MCF 10A (cell line): Measurements from ENCODE around the gene HPGD. TPM values are rescaled to one million over a fixed set of nuclear protein-coding genes. Genes with fewer than 3 reads are reported as not detected.

Experiments
- BruUV-seq: library from RNA; stranded (reverse); fragments of 400-500 nt; replicated peaks from 2 replicates; lab custom pipeline; 2021; lab: Mats Ljungman, UMichigan
- CTCF ChIA-PET: fragments of 300-600 bp; sonication (Branson Sonifier 250); formaldehyde crosslinking; extraction: SDS; loops from one replicate; lab custom pipeline; 2021; ENCODE audit warnings: antibody characterized with exemption, inconsistent platforms; lab: Yijun Ruan, JAX
- POLR2A ChIA-PET: fragments of 300-600, 350-650 bp; sonication (Branson Sonifier 250); formaldehyde crosslinking; extraction: SDS; loops from one replicate; lab custom pipeline; 2020; ENCODE audit warnings: antibody characterized with exemption, inconsistent platforms; lab: Yijun Ruan, JAX
- DNase-seq: peaks from one replicate; pipeline ENCODE4 v3.0.0-alpha.2; 2018; ENCODE audit not compliant: unreplicated experiment
- H3K27ac Mint-ChIP-seq: one replicate; pipeline ENCODE4 v1.8.0; 2022; ENCODE audit warnings: mild to moderate bottlenecking, low read depth, mixed read lengths; ENCODE audit not compliant: unreplicated experiment
- H3K27me3 Mint-ChIP-seq: one replicate; pipeline ENCODE4 v1.8.0; 2022; ENCODE audit warnings: mixed read lengths; ENCODE audit not compliant: insufficient read depth, unreplicated experiment
- H3K36me3 Mint-ChIP-seq: one replicate; pipeline ENCODE4 v1.8.0; 2022; ENCODE audit warnings: mild to moderate bottlenecking, moderate library complexity, mixed read lengths; ENCODE audit not compliant: insufficient read depth, unreplicated experiment
- H3K4me1 Mint-ChIP-seq: one replicate; pipeline ENCODE4 v1.8.0; 2022; ENCODE audit warnings: mixed read lengths; ENCODE audit not compliant: insufficient read depth, unreplicated experiment
- H3K4me3 Mint-ChIP-seq: one replicate; pipeline ENCODE4 v1.8.0; 2022; ENCODE audit warnings: mild to moderate bottlenecking, moderate library complexity, mixed read lengths; ENCODE audit not compliant: unreplicated experiment
- H3K9me3 Mint-ChIP-seq: one replicate; pipeline ENCODE4 v1.8.0; 2022; ENCODE audit warnings: mixed read lengths; ENCODE audit not compliant: unreplicated experiment
- intact Hi-C: fragments of 100-400 bp; cut with micrococcal nuclease; formaldehyde crosslinking; loops from 2 replicates; pipeline ENCODE4 v1.14.1; 2022
- total RNA-seq: library from RNA; stranded (reverse); gene quantifications from 2 replicates; pipeline ENCODE4 v1.2.3, GENCODE V29; 2022
- TF ChIP-seq, protein P1 (sequence below): fragments of 200-600 bp; IDR thresholded peaks from one replicate; pipeline ENCODE4 v1.8.0; 2022; ENCODE audit warnings: antibody characterized with exemption, mild to moderate bottlenecking; ENCODE audit not compliant: unreplicated experiment

HPGD gene
- total RNA-seq, 1 experiment from 2014 or later: 0.77 TPM

DNA sequence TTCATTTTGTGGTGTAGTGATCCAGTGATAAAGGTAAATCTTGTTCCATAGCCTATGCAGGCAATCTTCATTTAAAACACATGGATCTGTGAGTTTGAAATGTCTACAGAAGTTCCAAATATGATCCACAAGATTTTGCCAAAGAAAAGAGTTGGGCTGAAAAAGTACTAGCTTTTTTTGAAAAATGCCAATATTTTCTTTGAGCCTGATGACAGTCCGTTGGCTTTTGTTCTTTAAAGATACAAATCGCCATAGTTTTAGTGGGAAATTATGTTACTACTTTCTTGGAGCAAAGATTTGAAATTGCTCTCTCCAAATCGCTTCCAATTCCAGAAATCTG, 71.5 kb downstream of the HPGD start:
- Mint-ChIP-seq H3K4me1 (peaks cover 8% of the 10 kb centered on the region), H3K27ac (no peak overlapping the region), H3K36me3 (no peaks in the 10 kb centered on the region), H3K4me3 (no peak overlapping the region), H3K27me3 (no peaks in the 10 kb centered on the region), H3K9me3 (no peaks in the 10 kb centered on the region)
- no peak for DNase-seq
- BruUV-seq: no TSS peak
- CTCF ChIA-PET: interaction anchor here (1.2 kb wide), 1 partner anchor 11 kb away, joined by 3 read pairs; no protein-coding TSS in a partner anchor
- TF ChIP-seq, protein P1, sequence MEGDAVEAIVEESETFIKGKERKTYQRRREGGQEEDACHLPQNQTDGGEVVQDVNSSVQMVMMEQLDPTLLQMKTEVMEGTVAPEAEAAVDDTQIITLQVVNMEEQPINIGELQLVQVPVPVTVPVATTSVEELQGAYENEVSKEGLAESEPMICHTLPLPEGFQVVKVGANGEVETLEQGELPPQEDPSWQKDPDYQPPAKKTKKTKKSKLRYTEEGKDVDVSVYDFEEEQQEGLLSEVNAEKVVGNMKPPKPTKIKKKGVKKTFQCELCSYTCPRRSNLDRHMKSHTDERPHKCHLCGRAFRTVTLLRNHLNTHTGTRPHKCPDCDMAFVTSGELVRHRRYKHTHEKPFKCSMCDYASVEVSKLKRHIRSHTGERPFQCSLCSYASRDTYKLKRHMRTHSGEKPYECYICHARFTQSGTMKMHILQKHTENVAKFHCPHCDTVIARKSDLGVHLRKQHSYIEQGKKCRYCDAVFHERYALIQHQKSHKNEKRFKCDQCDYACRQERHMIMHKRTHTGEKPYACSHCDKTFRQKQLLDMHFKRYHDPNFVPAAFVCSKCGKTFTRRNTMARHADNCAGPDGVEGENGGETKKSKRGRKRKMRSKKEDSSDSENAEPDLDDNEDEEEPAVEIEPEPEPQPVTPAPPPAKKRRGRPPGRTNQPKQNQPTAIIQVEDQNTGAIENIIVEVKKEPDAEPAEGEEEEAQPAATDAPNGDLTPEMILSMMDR: no peak
- POLR2A ChIA-PET: interaction anchor here (1.0 to 1.7 kb wide), 3 partner anchors 23 to 81 kb away, joined by 4 to 10 read pairs (median 5); no protein-coding TSS in a partner anchor
- intact Hi-C loops: no loop called here

DNA sequence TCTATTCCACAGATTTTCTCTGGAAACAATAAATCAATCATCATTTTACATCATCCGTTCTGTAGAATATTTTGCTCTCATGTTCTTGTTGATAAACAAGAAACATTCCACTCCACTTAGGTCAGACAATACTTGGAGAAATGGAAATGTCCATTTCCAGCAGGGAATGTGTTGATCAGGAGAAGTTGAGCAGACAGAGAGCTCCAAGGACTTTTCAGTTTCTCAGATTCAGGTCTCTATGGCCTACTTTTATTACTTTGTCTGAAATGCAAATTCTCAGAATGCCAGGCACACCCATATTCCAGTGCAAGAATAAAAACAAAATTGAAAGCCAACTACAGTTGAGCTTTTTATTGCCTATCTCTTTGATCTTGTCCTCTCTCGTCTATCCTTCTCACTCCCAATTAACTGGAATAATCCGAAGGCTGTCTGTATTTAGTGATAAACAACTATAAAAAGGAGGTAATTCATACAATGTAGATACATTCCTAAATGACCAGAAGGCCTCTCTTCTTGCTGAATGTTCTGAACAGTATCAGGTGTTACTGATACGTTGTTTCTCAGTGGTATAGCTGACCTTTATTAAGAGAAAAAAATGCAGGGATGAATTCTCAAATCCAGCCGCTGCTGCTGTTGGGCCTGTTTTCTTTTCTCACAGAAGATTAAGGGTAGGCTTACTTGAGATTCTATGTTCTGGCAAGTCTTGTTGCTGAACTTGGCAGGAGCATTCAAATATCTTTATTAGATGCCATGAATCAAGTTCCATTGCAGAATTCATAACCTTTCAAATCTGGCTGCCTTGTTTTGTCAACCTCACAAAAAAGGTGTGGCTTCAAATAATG, 72.1 kb downstream of the HPGD start:
- ChIA-PET CTCF (interaction anchor here (0.6 to 1.2 kb wide), 2 partner anchors 11 to 264 kb away, joined by 3 read pairs; no protein-coding TSS in a partner anchor), POLR2A (interaction anchor here (1.0 to 1.7 kb wide), 3 partner anchors 24 to 80 kb away, joined by 4 to 10 read pairs (median 5); no protein-coding TSS in a partner anchor)
- no peak for DNase-seq
- Mint-ChIP-seq H3K9me3 (no peaks in the 10 kb centered on the region), H3K36me3 (no peaks in the 10 kb centered on the region), H3K27ac (no peak overlapping the region), H3K4me1 (peaks cover 8% of the 10 kb centered on the region), H3K4me3 (no peak overlapping the region), H3K27me3 (no peaks in the 10 kb centered on the region)
- intact Hi-C loops: no loop called here
- BruUV-seq: no TSS peak
- TF ChIP-seq, protein P1: no peak

DNA sequence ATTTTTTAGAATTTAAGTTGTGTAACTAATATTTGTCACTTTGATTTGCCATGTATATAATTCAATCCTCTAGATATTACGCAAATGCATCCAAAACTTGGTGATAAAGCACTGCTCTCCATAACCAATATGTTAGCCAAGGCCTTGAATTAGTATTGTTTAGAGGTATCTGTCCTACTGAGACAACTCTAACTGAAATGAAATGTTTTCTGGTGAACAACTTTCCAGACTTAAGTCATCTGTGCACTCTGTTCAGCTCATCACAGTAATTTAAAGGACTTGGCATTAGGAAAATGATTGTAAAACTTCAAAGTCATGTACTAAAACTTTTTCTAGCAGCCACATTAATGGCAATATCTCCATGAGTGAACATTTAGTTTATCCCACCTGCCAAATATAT, 73.1 kb downstream of the HPGD start:
- TF ChIP-seq, protein P1: no peak
- no TSS peak for BruUV-seq
- H3K9me3 Mint-ChIP-seq: no peaks in the 10 kb centered on the region
- peaks cover 8% of the 10 kb centered on the region for H3K4me1 Mint-ChIP-seq
- no peaks in the 10 kb centered on the region for H3K27me3 Mint-ChIP-seq
- no peak for DNase-seq
- intact Hi-C loops: no loop called here
- H3K4me3 Mint-ChIP-seq: no peak overlapping the region
- H3K27ac Mint-ChIP-seq: no peak overlapping the region
- no peaks in the 10 kb centered on the region for H3K36me3 Mint-ChIP-seq
- POLR2A ChIA-PET: interaction anchor here (0.7 kb wide), 1 partner anchor 12 kb away, joined by 3 read pairs; no protein-coding TSS in a partner anchor
- CTCF ChIA-PET: no interaction called here

DNA sequence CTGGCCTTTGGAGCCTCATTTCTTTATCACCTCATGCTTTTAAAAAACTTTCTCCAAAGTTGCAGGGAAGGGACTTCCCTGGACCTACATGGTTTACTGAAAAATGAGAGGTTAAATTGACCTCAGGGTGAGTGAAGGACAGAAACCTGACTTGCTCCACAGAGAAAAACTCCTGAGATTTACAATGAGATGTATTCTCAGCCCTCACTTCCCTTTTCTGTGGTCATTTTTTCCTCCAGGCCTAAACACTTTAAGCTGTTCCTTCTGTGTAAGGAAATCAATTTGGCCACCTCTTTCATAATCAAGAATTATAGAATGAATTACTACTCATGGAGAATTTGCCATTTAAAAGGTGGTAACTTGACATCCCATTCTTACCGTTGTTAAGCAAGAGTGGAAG, 77.9 kb downstream of the HPGD start:
- Mint-ChIP-seq H3K9me3 (no peaks in the 10 kb centered on the region), H3K27me3 (no peaks in the 10 kb centered on the region), H3K4me1 (no peaks in the 10 kb centered on the region), H3K4me3 (no peak overlapping the region), H3K27ac (no peak overlapping the region), H3K36me3 (no peaks in the 10 kb centered on the region)
- ChIA-PET CTCF (interaction anchor here (0.6 to 1.5 kb wide), 3 partner anchors 21 to 168 kb away, joined by 3 to 4 read pairs (median 3); no protein-coding TSS in a partner anchor), POLR2A (no interaction called here)
- TF ChIP-seq, protein P1: no peak
- DNase-seq: no peak
- intact Hi-C loops: loop anchor here (5.0 kb wide), 1 partner anchor 78 kb away; the partner anchor contains the start of gene HPGD
- BruUV-seq: no TSS peak

Other genes with a start within 250 kb of the HPGD start
- 22.1 and 30.6 TPM in 2 replicates for gene FBXO8, start 238.8 kb downstream of the HPGD start, total RNA-seq
- gene CEP44, start 238.6 kb downstream of the HPGD start, total RNA-seq: 15.3 and 16.9 TPM in 2 replicates